Activated CD8-positive, alpha-beta memory T cell treated with anti-CD3 and anti-CD28 coated beads for 4 hours (primary cell): ENCODE results near the gene SRBD1.

Experiments
- DNase-seq, 2 donors: peaks; one replicate each; pipeline ENCODE4 v3.0.0-alpha.2; 2020; ENCODE audit warnings: low read depth in 2 of 2

Gene SRBD1

DNA sequence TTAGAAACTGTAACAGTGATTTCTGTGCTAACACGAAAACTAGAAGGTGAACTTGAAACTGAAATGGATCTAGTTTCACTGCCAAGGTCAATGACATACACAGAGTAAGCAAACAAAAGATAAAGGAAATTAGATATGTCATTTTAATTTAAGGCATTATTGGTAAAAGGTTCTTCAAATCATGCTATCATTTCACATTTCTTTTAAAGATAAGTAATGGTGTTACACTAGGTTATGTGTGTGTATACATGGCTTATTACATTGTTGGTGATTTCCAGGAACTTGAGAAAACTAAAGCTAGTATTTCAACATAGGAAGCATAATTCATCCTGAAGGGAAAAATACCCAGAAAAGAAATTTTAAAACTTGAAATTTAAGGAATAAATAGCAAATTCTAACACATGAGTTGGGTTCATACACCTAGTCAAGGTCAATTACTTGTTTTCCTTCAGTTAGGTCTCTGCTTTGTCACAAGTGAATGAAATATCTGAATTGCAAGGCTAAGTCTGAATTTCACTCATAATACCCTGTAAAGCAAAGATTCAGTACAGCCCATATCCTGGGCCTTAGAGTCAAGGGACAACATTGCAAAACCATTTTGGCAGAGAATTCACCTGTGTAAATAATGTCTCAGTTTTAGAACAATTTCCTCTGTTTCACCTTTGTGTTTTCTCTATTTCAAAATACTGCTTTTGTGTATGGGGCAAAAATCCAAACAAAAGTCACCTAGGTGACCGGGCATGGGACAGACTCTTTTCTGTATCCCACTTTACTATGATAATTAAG is 141.6 kb downstream of the SRBD1 start:
- DNase-seq, result no peak

DNA sequence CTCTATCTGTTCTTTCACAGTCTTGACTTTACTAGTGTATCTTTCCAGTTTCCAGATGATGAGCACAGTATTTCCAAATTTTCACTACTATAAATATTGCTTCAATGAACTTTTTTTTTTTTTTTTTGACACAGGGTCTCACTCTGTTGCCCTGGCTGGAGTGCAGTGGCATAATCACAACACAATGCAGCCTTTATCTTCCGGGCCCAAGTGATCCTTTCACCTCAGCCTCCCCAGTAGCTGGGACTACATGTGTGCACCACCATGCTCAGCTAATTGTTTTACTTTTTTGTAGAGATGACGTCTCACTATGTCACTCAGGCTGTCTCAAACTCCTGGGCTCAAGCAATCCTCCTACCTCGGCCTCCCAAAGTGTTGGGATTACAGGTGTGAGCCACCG is 142.8 kb downstream of the SRBD1 start:
- DNase-seq, result no peak

DNA sequence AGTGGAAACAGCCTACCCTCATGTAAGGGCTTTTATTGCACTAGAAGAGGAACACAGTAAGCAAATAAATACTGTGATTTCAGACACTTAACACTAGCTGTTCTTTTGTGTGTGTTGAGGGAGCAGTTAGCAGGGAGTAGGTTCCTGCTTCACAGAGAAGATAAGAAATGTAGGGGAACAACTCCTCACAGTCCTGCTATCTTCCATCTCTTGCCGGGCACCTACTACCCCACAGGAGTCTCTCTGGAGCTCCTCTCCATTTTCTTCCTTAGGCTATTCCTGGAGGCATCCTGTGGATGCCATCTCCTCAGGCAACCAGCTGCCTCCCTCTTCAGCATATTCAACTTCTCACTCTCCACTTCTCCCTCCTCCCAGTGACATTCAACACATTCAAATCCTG is 145.0 kb downstream of the SRBD1 start:
- DNase-seq, result no peak

DNA sequence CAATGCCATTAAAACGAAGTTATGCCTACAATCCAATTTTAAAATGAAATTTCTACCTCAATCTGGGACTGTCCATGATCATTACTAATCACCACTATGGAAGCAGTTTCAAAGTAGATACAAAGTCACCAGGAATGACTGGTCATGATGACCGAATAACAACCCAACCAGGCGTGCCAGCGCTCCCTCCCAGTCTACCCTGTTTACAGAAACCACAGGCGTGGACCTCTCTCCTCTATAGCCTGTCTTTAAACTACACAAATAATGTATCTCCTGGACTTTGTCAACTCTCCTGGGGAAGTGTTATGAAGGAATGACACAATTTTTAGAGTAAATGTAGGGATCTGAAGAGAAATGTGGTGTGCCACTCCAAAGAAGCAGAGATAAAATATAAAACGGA is 150.2 kb downstream of the SRBD1 start:
- DNase-seq, result no peak

DNA sequence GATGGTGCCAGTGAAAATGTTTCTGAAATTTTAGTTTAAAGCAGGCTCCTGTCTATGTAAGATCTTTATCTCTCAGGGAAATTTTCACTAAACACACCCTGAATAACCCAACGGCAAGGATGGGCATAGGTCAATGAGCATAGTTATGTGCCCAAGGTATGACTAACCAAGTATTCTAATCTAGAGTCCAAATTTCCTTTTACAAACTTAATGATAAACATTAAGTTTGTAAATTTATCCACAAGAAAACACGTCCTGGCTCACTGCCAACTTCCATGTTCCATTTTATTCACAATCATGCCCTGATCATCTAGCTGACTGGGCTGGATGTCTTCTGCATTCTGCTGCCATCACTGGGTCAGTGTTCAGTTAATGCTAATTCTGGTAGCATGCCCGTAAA is 151.2 kb downstream of the SRBD1 start:
- DNase-seq, result no peak

DNA sequence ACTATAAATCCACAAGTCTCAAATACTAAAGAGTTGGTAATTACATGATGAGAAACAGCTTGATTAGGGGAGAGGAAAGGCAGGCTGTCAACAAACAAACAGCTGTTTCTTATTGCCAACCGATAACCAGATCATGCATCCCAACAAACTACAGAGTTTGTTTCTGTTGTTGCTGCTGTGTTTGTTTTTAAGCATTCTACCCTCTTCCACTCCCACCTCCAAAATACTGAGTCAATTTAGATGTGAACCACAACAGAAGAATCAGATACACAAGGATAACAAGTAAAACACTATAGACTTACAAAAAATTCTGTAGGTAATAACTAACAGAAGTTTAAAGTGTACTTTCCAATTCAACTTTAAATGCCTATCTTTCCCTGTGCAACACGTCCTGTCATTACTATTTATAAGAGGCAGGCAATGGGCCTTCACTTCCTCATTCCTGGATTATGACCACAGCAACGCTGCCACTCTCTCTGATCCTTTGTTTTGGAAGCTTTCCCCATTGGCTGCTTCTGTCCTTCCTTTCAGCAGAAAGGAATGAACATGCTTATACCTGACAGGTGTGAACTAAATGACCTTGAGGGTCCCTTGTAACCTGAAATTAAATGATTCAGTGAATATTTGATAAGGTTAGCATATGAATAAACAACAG is 152.0 kb downstream of the SRBD1 start:
- DNase-seq, result no peak

DNA sequence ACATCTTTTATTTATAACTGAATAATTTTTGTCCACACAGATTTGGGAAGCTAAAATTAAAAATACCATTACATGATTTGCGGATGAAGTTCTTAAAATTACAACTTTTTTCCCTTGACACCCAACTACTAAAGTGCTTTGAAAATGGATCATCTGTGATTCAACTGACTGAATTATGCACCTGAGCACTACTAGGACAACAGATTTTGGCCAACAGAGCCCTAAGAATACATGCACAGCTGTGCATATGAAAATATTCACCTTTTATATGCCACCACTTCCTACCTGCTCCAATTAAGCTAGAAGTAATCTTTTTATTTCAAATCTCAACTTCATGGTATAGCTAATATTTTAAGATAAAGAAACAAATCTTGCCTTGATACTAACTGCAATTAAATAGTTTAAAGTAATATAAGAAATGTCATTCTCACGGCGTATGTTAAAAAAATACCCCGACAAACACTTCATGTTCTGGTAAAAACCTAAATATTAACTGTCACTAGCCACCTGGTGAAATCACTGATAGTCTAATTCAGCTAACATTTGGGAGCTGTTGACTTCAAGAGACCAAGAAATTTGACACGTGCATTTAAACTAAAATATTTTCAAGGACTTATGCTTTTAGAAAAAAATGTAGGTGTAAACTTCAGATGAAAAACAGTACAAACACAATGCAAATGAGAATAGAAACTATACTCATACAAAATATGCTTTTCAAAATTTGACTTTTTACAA is 153.7 kb downstream of the SRBD1 start:
- no peak for DNase-seq

DNA sequence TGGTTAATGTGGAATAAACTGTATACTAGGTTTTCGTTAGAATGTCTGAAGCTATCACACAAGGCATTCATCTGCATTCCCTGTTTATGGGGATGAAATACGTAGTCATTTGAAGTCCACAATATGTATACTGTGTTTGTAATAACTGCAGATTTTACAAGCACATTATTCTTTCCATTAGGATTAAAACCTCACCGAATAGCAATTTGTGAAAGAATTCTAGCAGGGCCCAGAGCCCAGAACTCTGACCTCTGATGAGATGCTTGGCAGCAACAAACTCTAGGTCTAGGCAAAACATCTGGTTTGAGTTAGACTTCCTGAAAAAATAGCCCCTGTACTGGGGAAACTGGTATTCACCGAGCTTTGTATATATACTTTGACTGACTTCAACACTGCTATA is 158.2 kb downstream of the SRBD1 start:
- no peak for DNase-seq

DNA sequence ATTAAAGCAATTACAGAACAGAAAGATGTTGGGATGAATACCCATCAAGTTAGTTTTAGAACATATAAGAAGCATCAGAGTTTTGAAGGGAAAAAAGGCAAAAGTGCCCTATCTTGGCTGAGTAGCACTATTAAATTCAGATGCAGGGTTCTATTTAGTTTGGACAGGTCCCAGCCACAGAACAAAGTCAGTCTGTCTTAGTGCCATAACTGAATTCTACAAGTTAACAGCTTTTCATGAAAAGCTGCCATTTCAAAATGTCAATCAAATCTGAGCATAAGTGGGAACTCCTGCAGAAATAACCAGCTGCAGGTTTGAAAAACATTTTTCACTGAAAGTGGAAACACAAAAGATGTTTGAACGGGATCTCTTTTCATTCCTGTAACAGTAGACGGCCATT is 160.4 kb downstream of the SRBD1 start:
- no peak for DNase-seq

DNA sequence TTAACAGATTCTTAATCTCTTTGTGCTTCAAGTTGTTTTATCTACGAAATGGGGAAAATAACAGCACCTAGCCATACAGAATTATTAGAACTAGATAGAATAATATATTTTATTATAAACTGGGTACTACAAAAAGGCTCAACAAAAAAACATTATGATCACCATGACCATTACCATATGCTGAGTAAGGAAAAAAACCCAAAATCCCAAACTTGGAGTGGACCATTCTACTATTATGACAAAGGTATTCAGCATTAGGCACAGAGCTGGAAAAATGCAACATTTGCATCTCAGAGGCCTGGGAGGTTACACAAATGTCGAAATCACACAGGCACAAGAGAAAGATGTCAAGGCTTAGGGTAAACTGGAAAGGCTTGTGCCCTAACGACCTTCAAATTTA is 162.8 kb downstream of the SRBD1 start:
- no peak for DNase-seq

DNA sequence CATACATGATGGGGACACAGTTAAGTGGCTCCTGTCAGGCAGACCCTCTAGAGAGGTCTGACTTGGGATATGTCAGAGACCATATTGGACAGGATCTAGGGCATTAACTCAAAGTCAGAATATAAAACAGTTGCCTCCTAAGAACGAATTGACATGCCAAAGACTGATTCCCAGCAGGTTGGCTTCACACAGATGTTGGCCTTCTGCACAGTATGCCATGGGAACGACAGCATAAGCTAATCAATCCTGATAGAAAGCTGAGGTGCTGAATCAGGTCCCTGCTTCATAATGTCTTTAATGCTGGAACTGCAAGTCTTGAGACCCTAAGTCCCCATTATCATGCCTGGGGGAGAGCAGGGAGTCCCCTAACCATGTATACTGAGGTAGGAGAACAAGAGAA is 165.1 kb downstream of the SRBD1 start:
- no peak for DNase-seq

DNA sequence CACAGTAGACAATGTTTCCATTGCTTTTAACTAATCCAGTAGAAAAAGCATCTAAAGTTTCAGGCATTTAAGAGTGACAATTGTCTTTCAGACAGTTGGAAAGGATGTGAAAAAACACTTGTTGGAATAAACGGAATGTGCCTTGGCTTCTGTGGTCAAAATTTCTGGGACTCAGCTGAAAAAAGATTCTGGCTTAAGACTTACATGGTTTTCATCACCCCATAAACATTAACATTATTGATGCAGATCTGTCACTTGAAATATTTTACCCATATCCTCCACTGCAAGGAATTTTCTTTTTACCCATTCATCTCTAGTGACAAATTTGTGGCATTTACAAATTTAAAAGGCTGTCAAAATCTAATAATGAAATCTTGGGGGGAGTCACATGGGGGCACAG is 166.0 kb downstream of the SRBD1 start:
- no peak for DNase-seq

DNA sequence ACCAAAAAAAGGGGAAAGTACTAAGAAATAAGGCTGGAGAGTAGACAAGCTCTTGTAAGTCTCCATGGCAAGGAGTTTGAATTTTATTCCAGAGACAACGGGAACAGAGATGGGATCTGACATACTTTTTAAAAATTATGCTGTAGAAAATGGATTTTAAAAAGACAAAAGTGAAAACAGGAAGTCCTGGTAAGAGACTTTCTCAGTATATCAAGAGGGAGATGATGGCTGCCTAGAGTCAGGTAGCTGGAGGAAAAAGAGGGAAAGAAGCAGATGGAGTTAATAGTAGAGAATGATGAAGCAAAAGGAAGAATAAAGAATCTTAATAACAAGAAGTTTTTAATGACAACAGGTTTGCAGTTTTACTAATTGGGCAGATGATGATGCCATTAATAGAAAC is 168.1 kb downstream of the SRBD1 start:
- no peak for DNase-seq

DNA sequence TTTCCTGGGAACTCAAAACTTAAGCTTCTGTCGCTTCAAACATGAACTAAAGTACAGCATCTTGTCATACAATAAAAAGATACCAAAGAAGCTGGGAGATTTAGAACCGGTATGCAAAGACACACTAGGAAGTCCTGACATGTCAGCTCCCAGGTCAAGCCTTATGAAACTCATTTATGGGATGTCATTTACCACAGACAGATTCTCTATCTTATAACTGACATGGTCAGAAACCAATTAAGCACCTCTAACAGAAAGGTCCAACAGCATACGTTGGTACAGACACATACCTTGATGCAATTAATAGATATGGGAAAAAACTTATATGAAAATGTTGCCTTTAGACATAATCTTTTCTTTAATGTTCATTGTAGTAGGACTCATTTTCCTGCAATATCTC is 169.0 kb downstream of the SRBD1 start:
- no peak for DNase-seq

DNA sequence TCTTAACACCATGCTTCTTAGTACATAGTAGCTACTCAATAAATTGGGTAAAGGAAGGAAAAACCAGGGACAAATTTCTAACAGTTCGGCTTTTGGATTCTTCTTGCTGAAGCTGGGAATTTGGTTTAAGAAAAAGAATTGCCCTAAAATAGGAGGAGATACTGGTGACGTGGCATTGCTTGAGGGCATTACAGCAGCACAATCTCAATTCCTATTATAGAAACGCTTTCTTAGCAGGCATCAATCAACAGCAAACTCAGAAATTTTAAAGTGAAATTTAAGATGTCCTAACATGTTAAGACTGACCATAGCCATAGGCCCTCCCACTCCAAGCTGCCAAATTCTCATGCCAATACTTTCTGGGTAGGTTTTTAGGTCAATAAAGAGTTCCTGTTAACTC is 169.5 kb downstream of the SRBD1 start:
- DNase-seq, result no peak

DNA sequence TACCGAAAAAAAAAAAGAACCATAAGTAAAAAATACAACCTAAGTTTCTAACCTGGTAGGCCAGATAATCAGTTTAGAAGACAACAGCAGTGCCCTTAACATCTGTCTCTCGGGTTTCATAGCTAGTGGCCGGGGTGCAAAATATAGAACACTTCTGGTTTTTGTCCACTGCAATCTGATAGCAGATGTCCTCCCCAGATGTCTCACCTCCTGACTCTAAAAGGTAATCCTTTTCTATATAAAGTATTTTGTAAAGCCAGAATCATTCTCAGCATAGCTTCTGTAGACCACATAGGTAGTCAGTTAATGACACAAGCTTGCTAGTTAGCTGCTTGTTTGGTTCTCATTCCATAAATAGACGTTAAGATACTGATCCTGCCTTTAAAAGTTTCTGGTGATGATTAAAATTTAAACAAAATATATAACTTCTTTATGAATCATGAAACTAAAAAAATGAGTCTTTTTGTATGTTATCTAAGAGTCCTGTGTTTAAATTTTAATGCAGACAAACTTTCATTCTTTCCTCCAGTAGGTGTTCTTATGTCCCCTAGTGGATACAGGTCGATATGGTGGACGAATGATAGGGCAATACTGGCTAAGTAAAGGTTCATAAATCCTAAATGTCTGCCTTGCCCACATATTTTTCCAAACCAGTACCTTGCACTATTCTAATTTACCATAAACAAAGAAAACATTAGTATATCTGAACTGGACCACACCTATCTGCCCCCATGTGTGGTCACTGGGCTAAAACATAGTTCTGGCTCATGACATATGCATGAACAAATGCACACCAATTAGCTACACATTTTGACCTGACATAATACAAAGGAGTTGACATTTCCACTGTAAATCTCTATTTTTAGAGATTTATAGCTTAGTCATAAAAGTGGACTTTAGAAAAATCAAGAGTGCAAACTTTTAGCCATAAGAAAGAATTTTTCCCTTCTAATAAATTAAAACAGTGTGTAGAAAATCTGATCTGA is 171.0 kb downstream of the SRBD1 start:
- DNase-seq, result no peak

DNA sequence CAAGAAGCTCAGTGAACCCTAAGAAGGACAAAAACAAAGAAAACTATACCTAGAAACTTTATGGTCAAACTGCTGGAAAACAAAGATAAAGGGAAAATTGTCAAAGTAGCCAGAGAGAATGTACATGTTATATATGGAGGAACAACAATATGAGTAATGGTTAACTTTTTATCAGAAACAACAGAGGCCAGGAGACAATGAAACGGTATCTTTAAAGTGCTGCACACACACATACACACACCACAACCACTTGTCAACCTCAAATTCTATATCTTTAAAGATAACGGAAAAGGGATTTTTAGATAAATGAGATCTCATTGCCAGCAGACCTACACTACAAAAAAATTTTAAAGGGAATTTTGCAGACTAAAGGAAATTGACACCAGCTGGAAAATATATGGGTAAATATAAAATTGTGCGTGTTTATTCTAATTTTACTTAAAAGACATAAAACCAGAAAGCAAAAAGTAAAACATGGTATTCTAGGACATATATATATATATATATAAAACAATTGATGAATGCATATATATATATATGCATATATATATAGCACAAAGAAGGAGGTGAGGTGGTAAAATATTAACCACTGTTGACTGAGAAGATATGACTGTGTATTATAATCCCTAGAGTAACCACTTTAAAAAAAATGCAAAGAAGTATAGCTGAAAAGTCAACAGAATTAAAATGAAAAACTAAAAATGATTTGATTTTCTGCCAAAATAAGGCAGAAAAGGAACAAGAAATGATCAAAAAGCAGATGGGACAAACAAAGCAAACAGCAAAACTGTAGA is 172.0 kb downstream of the SRBD1 start:
- DNase-seq, result no peak

DNA sequence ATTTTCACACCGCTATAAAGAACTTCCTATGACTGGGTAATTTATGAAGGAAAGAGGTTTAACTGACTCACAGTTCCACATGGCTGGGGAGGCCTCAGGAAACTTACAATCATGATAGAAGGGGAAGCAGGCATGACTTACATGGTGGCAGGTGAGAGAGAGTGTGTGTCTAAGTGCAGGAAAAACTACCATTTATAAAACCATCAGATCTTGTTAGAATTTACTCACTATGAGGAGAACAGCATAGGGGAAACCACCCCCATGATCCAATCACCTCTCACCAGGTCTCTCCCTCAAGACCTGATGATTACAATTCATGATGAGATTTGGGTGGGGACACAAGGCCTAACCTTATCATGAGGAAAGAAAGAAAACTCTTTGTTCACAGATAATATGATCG is 174.6 kb downstream of the SRBD1 start:
- no peak for DNase-seq

DNA sequence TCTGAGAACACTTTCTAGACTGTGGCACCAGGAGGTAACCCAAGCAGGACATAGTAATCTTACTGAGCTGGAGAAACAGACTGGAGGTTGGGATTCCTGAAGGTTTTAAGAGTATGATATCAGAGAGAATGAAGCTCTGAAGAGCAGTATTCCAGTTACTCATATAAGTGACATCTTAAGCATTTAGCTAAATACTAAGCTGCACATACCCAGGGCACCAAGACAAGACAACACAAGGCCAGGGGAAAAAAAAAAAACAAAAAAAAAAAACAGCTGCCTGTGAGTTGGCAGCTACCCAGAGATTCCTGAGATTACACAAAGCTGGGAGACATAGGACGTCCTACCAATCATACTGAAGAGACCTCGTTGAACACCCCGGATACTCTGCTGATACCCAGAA is 175.8 kb downstream of the SRBD1 start:
- no peak for DNase-seq

DNA sequence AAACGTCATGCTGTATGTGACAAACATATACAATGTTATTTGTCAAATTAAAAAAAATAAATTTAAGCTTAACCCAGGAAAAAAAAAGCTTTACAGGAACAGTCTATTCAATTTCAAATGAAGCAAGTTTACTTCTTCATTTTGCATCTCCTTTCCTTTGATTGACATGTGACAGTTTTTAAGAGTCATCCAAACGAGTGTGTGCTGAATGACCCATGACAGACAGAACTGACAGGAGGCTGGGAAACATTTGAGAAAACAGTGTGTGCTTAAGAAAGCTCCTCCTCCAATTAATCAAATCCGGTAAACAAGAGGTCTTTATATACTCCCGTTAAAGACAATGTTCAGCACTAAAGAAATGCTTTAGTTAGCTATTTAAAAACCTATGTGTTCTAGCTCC is 177.7 kb downstream of the SRBD1 start:
- no peak for DNase-seq

DNA sequence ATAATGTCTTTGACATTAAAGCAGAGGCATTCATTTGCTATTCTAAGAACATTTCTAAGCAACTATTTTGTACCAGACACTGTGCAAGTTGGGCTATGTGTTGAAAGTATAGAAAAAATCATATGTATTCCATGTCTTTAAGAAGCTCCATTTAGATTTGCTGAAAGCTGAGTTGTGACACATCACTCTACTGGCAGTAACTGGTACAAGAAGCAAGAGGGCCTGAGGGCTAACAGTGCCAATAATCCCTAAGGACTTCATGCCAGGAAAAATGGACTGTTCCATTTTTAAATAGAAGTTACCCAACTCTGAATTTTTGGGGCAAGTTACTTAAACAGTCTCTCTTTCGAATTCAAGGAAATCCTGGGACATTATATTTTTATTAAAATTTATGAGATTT is 178.7 kb downstream of the SRBD1 start:
- no peak for DNase-seq
